Dendritic cell treated with granulocyte-macrophage colony-stimulating factor and Interleukin-4, amounts not matched to agents 40 ng/mL and 50 ng/mL, for 4 days (primary cell): ENCODE measurements around the gene CTDNEP1.

Source experiments
- H3K27ac Mint-ChIP-seq: one replicate; pipeline ENCODE4 v1.8.0; 2022; ENCODE audit warnings: mild to moderate bottlenecking, mixed read lengths
- H3K27me3 Mint-ChIP-seq: one replicate; pipeline ENCODE4 v1.8.0; 2022; ENCODE audit warnings: mild to moderate bottlenecking, mixed read lengths
- H3K36me3 Mint-ChIP-seq: one replicate; pipeline ENCODE4 v1.8.0; 2022; ENCODE audit warnings: low read depth, mixed read lengths
- H3K4me1 Mint-ChIP-seq: one replicate; pipeline ENCODE4 v1.8.0; 2022; ENCODE audit warnings: low read depth, mixed read lengths
- H3K4me3 Mint-ChIP-seq: one replicate; pipeline ENCODE4 v1.8.0; 2022; ENCODE audit warnings: mild to moderate bottlenecking, moderate library complexity, mixed read lengths
- H3K9me3 Mint-ChIP-seq: one replicate; pipeline ENCODE4 v1.8.0; 2022; ENCODE audit warnings: mixed read lengths
- intact Hi-C: fragments of 100-400 bp; cut with micrococcal nuclease; formaldehyde crosslinking; loops from one replicate; pipeline ENCODE4 v1.15.0; 2022

The CTDNEP1 gene

DNA sequence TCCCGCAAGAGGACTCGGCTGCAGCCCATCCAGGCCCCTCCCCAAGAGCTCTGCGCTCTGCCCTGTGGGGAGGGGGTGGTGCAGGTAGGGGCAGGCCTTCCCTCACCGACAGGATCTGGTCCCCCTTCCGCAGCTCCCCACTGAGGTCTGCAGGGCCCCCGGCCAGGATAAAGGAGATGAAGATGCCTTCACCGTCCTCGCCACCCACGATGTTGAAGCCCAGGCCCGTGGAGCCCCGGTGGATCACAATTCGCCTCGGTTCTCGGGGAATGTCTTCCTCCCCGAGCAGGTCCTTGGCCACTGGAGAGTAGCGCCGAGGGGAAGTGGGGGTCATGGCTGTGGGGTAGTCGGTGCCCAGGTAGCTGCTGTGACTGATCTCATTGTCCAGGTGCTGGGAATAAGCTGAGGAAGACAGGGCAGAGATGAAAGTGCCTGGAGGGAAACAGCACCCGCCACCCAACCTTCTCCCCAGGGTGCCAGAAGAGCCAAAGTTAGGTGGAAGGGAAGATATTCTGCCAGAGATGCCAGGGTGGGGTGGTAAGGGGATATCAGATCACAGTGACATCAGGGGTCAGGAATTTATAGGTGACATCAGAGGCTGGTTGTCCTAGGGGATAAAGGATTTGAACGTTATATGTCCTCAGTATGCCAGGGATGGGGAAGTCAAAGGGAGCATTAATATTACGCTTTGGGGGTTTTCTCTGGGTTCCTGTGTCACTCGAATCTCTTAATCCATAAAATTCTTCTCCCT lies 54.7 kb downstream of the CTDNEP1 start:
- no peak overlapping the region for H3K27ac Mint-ChIP-seq
- H3K36me3 Mint-ChIP-seq = peaks cover 86% of the 10 kb centered on the region
- no peaks in the 10 kb centered on the region for H3K4me1 Mint-ChIP-seq
- no peaks in the 10 kb centered on the region for H3K9me3 Mint-ChIP-seq
- H3K4me3 Mint-ChIP-seq = no peak overlapping the region
- H3K27me3 Mint-ChIP-seq = no peaks in the 10 kb centered on the region
- intact Hi-C loops = no loop called here

DNA sequence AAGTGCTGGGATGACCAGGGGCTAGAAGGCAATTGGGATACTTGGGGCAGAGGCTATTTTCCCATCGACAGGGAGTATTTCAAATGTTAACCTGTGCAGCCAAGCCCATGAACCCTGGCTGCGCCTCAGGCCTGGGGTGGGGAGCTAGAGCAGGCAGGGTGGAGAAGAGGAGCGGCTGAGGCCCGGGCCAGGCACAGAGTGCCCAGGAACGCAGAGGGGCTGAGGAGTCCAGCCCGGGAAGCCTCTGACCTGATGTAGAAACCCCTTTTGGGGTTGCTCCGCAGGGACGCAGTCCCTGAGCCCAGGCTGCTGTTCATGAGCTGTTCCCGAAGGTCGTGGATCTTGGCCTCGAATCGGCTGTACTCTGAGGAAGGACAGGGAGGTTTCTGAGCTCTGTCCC lies 55.6 kb downstream of the CTDNEP1 start:
- Mint-ChIP-seq H3K4me3 (no peak overlapping the region), H3K9me3 (no peaks in the 10 kb centered on the region), H3K36me3 (peaks cover 86% of the 10 kb centered on the region), H3K27me3 (no peaks in the 10 kb centered on the region), H3K4me1 (no peaks in the 10 kb centered on the region), H3K27ac (no peak overlapping the region)
- intact Hi-C loops = no loop called here
